Measurements from ENCODE around the gene MAP3K1. TPM values are rescaled to one million over a fixed set of nuclear protein-coding genes. Genes with fewer than 3 reads are reported as not detected.

The MAP3K1 gene
- total RNA-seq, 1 donor from 2014 or later: 5.7 TPM

GRCh38 chr5:56831773-56832172 is 16.4 kb downstream of the MAP3K1 start:
- Histone ChIP-seq H3K4me3 (no peak overlapping the region), H3K9me3 (replicated peaks) (no peaks in the 10 kb centered on the region), H3K4me1 (peaks cover 80% of the 10 kb centered on the region), H3K27ac (replicated peaks) (no peak overlapping the region), H3K27me3 (ENCODE audit: low read depth) (no peaks in the 10 kb centered on the region), H3K36me3 (no peaks in the 10 kb centered on the region)
- DNase-seq: no peak
- intact Hi-C loops (cut with micrococcal nuclease): no loop called here
- no peak for TF ChIP-seq CTCF (IDR thresholded peaks at IDR 0.05; ENCODE audit: borderline replicate concordance)

DNA sequence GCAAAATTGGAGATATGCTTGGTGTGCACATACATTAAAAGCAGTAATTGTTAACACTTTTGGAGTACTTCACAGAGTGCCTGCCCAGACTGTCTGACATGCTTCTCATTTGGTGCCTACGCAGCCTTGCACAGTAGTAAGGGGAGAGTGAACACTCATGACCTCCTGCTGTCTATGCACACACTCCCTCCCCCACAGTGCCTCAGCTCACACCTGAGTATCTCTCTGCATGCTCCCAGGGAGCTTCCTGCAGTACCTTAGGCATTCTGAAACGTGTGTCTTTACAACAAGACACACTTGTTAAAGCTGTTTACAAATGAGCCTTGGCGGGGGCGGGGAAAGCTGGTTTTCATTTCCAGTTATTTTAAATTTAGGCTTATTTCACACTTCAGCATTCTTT is 18.0 kb downstream of the MAP3K1 start:
- peaks cover 81% of the 10 kb centered on the region for H3K4me1 ChIP-seq
- intact Hi-C loops (cut with micrococcal nuclease): no loop called here
- TF ChIP-seq CTCF (IDR thresholded peaks at IDR 0.05; ENCODE audit: borderline replicate concordance): no peak

DNA sequence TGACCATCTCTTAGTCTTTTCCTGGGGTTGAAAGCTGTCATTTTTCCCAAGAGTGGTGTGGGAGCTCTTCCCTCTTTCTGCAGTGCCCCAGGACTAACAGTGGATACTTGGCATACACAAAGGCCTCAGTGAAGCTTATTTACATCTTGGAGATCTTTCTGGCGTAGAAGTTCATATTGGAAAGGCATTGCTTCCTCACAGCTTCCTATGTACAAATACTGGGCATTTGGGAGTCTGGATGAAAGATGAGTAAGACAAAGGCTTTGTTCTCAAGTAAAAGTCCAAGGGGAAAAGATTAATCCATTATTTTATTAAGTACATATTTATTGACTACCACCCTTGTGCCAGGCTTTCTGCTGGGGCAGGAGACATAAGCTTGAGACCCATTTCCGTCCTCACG is 22.0 kb downstream of the MAP3K1 start:
- DNase-seq: no peak
- Histone ChIP-seq H3K9me3 (replicated peaks) (no peaks in the 10 kb centered on the region), H3K27me3 (ENCODE audit: low read depth) (no peaks in the 10 kb centered on the region), H3K27ac (replicated peaks) (peak overlapping the region; percentile 54), H3K4me1 (peaks cover 82% of the 10 kb centered on the region), H3K36me3 (no peaks in the 10 kb centered on the region), H3K4me3 (no peak overlapping the region)
- intact Hi-C loops (cut with micrococcal nuclease): loop anchor here (5.0 kb wide), 1 partner anchor 565 kb away; no protein-coding TSS in a partner anchor
- TF ChIP-seq CTCF (IDR thresholded peaks at IDR 0.05; ENCODE audit: borderline replicate concordance): no peak

More for the DNA sequence above, 18.0 kb downstream of the MAP3K1 start:
- no peak overlapping the region for H3K27ac ChIP-seq (replicated peaks)
- H3K27me3 ChIP-seq (ENCODE audit: low read depth): no peaks in the 10 kb centered on the region
- H3K36me3 ChIP-seq: no peaks in the 10 kb centered on the region
- no peak overlapping the region for H3K4me3 ChIP-seq
- DNase-seq: no peak
- H3K9me3 ChIP-seq (replicated peaks): no peaks in the 10 kb centered on the region

DNA sequence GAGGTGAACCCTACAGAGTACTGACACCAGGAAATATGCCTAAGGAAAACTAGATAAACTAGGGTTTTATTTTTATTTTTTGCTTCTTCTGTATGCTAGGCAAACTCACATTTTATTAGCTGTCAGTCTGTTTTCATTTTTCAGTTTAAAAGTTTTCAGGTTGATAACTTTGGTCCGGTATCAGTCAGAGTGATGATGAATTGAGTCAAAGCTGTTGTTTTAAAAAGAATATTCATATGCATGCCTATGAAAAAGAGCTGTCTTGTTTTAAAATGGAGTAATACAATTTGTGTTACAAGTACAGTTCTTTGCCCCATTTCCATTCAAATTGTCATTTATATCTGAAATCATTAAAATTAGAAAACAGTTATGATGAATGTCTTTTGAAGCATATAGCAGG is 22.6 kb downstream of the MAP3K1 start:
- Histone ChIP-seq H3K9me3 (replicated peaks) (no peaks in the 10 kb centered on the region), H3K27ac (replicated peaks) (peak overlapping the region; percentile 54), H3K4me1 (peaks cover 80% of the 10 kb centered on the region), H3K27me3 (ENCODE audit: low read depth) (no peaks in the 10 kb centered on the region), H3K36me3 (no peaks in the 10 kb centered on the region), H3K4me3 (no peak overlapping the region)
- intact Hi-C loops (cut with micrococcal nuclease): loop anchor here (5.0 kb wide), 1 partner anchor 566 kb away; no protein-coding TSS in a partner anchor
- TF ChIP-seq CTCF (IDR thresholded peaks at IDR 0.05; ENCODE audit: borderline replicate concordance): no peak
- DNase-seq: no peak

DNA sequence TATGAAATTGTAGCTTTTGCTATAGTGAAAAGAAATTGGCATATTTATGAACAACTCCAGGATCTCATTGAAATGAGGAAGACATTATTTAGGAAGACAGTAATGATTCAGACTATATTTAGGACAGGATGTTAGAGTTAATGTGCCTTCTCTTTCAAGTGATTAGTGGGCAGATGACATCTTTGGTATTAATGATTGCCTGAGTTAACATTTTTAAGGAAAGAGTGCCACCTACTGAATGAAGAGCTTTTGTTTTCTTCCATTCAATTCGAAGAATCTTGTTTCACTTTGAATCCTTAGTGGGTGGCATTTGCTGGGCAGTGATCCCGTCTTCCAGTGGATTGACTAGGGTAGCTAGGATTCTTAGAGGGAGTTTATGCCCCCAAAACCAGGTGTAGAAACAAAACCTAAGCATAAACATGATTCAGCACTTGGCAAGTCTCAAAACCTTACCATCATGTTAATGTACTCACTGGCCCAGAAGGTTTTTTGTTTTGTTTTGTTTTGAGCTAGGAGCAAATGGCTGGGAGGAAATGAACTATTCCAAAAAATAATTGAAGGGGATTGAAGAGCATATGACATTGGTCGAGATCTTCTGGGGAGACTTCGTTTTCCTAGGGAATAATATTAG is 23.2 kb downstream of the MAP3K1 start:
- peak overlapping the region; percentile 54 for H3K27ac ChIP-seq (replicated peaks)
- intact Hi-C loops (cut with micrococcal nuclease): loop anchor here (5.0 kb wide), 1 partner anchor 566 kb away; no protein-coding TSS in a partner anchor

More for the DNA sequence above, 23.2 kb downstream of the MAP3K1 start:
- Histone ChIP-seq H3K36me3 (no peaks in the 10 kb centered on the region), H3K27me3 (ENCODE audit: low read depth) (no peaks in the 10 kb centered on the region), H3K4me1 (peaks cover 80% of the 10 kb centered on the region), H3K9me3 (replicated peaks) (no peaks in the 10 kb centered on the region), H3K4me3 (peak overlapping the region; percentile 29)
- peak; percentile 72 for TF ChIP-seq CTCF (IDR thresholded peaks at IDR 0.05; ENCODE audit: borderline replicate concordance)
- no peak for DNase-seq
